MM.1S (cell line): ENCODE data around the gene MC4R.

Source experiments
- DNase-seq: peaks from one replicate; pipeline ENCODE4 v3.0.0-alpha.2; 2015
- H2AFZ ChIP-seq: fragments of 300-600 bp; sonication (generic); 2 replicates; pipeline ENCODE4 v1.6.0; 2016; ENCODE audit warnings: antibody characterized with exemption, low read length
- H3F3A ChIP-seq: fragments of 300-600 bp; sonication (generic); 2 replicates; pipeline ENCODE4 v1.6.1; 2016; ENCODE audit warnings: mild to moderate bottlenecking, antibody characterized with exemption, low read length, moderate library complexity, mixed read lengths; ENCODE audit not compliant: insufficient read depth
- H3K27ac ChIP-seq: fragments of 300-600 bp; sonication (generic); 2 replicates; pipeline ENCODE4 v1.5.1; 2016; ENCODE audit warnings: mild to moderate bottlenecking, low read length
- H3K27me3 ChIP-seq: fragments of 300-600 bp; sonication (generic); replicated peaks from 2 replicates; pipeline ENCODE4 v1.6.0; 2016; ENCODE audit warnings: low read length; ENCODE audit not compliant: insufficient read depth
- H3K36me3 ChIP-seq: fragments of 300-600 bp; sonication (generic); replicated peaks from 2 replicates; pipeline ENCODE4 v1.6.1; 2016; ENCODE audit warnings: mild to moderate bottlenecking, low read length, mixed read lengths; ENCODE audit not compliant: insufficient read depth
- H3K4me1 ChIP-seq: fragments of 300-600 bp; sonication (generic); 2 replicates; pipeline ENCODE4 v1.6.1; 2016; ENCODE audit warnings: low read length, mixed read lengths
- H3K4me2 ChIP-seq: fragments of 300-600 bp; sonication (generic); 2 replicates; pipeline ENCODE4 v1.6.0; 2016; ENCODE audit warnings: low read depth, low read length
- H3K4me3 ChIP-seq: fragments of 300-600 bp; sonication (generic); 2 replicates; pipeline ENCODE4 v1.5.1; 2016; ENCODE audit warnings: low read length, mixed read lengths
- H3K79me2 ChIP-seq: fragments of 300-600 bp; sonication (generic); 2 replicates; pipeline ENCODE4 v1.6.1; 2016; ENCODE audit warnings: mixed run types, low read length, mixed read lengths
- H3K9ac ChIP-seq: fragments of 300-600 bp; sonication (generic); 2 replicates; pipeline ENCODE4 v1.6.1; 2016; ENCODE audit warnings: low read length, mixed read lengths
- H3K9me2 ChIP-seq: fragments of 300-600 bp; sonication (generic); replicated peaks from 2 replicates; pipeline ENCODE4 v1.6.1; 2016; ENCODE audit warnings: mild to moderate bottlenecking, low read length, mixed read lengths; ENCODE audit not compliant: insufficient read depth
- H3K9me3 ChIP-seq: fragments of 300-600 bp; sonication (generic); replicated peaks from 2 replicates; pipeline ENCODE4 v1.6.1; 2016; ENCODE audit warnings: mild to moderate bottlenecking, low read length, mixed read lengths; ENCODE audit not compliant: insufficient read depth
- H4K20me1 ChIP-seq: fragments of 300-600 bp; sonication (generic); 2 replicates; pipeline ENCODE4 v1.6.1; 2016; ENCODE audit warnings: mild to moderate bottlenecking, low read length, moderate library complexity, mixed read lengths; ENCODE audit not compliant: insufficient read depth
- EZH2 ChIP-seq: fragments of 300-600 bp; sonication (generic); optimal IDR thresholded peaks from 2 replicates; pipeline ENCODE3; 2017; ENCODE audit warnings: low read depth, mild to moderate bottlenecking, antibody characterized with exemption, low read length, mixed read lengths
- EZH2phosphoT487 ChIP-seq: fragments of 300-600 bp; sonication (generic); IDR thresholded peaks from 2 replicates; pipeline ENCODE4 v1.6.1; 2018; ENCODE audit warnings: antibody characterized with exemption, low read length
- TF ChIP-seq, protein P1 (sequence below): fragments of 300-600 bp; sonication (generic); IDR thresholded peaks from 2 replicates; pipeline ENCODE4 v1.5.1; 2016; ENCODE audit warnings: antibody characterized with exemption, low read length, mixed read lengths

Gene MC4R

GRCh38 chr18:60331890-60332289 is 40.7 kb downstream of the MC4R start:
- Histone ChIP-seq H3K79me2 (no peaks in the 10 kb centered on the region), H3K4me2 (no peak overlapping the region), H3K4me1 (no peaks in the 10 kb centered on the region), H3K4me3 (no peak overlapping the region), H3K27me3 (no peaks in the 10 kb centered on the region), H3F3A (no peaks in the 10 kb centered on the region), H2AFZ (no peak overlapping the region), H3K9me2 (no peaks in the 10 kb centered on the region), H4K20me1 (no peaks in the 10 kb centered on the region), H3K27ac (no peak overlapping the region), H3K36me3 (no peaks in the 10 kb centered on the region), H3K9ac (no peak overlapping the region), H3K9me3 (no peaks in the 10 kb centered on the region)
- no peak for TF ChIP-seq EZH2phosphoT487
- TF ChIP-seq EZH2, result no peak
- TF ChIP-seq, protein P1, sequence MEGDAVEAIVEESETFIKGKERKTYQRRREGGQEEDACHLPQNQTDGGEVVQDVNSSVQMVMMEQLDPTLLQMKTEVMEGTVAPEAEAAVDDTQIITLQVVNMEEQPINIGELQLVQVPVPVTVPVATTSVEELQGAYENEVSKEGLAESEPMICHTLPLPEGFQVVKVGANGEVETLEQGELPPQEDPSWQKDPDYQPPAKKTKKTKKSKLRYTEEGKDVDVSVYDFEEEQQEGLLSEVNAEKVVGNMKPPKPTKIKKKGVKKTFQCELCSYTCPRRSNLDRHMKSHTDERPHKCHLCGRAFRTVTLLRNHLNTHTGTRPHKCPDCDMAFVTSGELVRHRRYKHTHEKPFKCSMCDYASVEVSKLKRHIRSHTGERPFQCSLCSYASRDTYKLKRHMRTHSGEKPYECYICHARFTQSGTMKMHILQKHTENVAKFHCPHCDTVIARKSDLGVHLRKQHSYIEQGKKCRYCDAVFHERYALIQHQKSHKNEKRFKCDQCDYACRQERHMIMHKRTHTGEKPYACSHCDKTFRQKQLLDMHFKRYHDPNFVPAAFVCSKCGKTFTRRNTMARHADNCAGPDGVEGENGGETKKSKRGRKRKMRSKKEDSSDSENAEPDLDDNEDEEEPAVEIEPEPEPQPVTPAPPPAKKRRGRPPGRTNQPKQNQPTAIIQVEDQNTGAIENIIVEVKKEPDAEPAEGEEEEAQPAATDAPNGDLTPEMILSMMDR, result no peak
- no peak for DNase-seq

GRCh38 chr18:60329131-60329530 is 43.4 kb downstream of the MC4R start:
- no peaks in the 10 kb centered on the region for H3K79me2 ChIP-seq
- no peaks in the 10 kb centered on the region for H3K36me3 ChIP-seq
- H2AFZ ChIP-seq, result no peak overlapping the region
- H3K9me3 ChIP-seq, result no peaks in the 10 kb centered on the region
- no peaks in the 10 kb centered on the region for H3F3A ChIP-seq
- H3K27me3 ChIP-seq, result no peaks in the 10 kb centered on the region
- no peak overlapping the region for H3K9ac ChIP-seq
- H3K9me2 ChIP-seq, result no peaks in the 10 kb centered on the region
- no peak overlapping the region for H3K4me2 ChIP-seq
- no peaks in the 10 kb centered on the region for H4K20me1 ChIP-seq
- TF ChIP-seq, protein P1, result no peak
- no peak for TF ChIP-seq EZH2
- no peak for TF ChIP-seq EZH2phosphoT487
- H3K4me3 ChIP-seq, result no peak overlapping the region
- H3K4me1 ChIP-seq, result no peaks in the 10 kb centered on the region
- DNase-seq, result no peak
- no peak overlapping the region for H3K27ac ChIP-seq

GRCh38 chr18:60327880-60328279 is 44.7 kb downstream of the MC4R start:
- Histone ChIP-seq H3K79me2 (no peaks in the 10 kb centered on the region), H3K4me2 (no peak overlapping the region), H3K9ac (no peak overlapping the region), H3K27ac (no peak overlapping the region), H2AFZ (no peak overlapping the region), H3F3A (no peaks in the 10 kb centered on the region), H3K27me3 (no peaks in the 10 kb centered on the region), H3K4me3 (no peak overlapping the region), H3K4me1 (no peaks in the 10 kb centered on the region), H4K20me1 (no peaks in the 10 kb centered on the region), H3K9me2 (no peaks in the 10 kb centered on the region), H3K9me3 (no peaks in the 10 kb centered on the region), H3K36me3 (no peaks in the 10 kb centered on the region)
- TF ChIP-seq EZH2, result no peak
- TF ChIP-seq EZH2phosphoT487, result no peak
- TF ChIP-seq, protein P1, result no peak
- DNase-seq, result no peak
